ENCODE data around the gene ZBTB33. TPM values are rescaled to one million over a fixed set of nuclear protein-coding genes. Genes with fewer than 3 reads are reported as not detected.

The ZBTB33 gene
- total RNA-seq, 1 donor, result 20.3 TPM

DNA sequence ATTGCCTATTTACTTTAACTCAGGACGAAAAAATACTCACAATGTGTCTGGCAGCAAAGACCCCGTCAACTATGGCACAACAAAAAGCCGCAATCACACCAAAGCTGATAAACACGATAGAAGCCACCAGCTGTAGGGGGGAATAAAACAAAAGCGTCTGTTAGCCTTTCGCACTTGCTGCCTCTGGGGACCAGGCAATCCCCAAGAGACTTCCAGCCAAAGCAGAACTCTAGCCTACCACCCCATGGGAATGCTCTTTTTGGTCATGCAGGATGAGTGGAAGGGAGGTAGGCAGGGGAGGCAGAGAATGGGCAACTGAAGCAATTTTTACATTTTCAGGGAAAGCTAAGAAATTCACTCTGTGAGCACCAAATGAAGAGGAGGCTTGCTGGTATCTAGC lies 40.6 kb downstream of the ZBTB33 start:
- no peak for DNase-seq (ENCODE audit: low read depth)
- H3K4me3 ChIP-seq (ENCODE audit: low read depth, low read length), result no peak overlapping the region
- TF ChIP-seq, protein P1, sequence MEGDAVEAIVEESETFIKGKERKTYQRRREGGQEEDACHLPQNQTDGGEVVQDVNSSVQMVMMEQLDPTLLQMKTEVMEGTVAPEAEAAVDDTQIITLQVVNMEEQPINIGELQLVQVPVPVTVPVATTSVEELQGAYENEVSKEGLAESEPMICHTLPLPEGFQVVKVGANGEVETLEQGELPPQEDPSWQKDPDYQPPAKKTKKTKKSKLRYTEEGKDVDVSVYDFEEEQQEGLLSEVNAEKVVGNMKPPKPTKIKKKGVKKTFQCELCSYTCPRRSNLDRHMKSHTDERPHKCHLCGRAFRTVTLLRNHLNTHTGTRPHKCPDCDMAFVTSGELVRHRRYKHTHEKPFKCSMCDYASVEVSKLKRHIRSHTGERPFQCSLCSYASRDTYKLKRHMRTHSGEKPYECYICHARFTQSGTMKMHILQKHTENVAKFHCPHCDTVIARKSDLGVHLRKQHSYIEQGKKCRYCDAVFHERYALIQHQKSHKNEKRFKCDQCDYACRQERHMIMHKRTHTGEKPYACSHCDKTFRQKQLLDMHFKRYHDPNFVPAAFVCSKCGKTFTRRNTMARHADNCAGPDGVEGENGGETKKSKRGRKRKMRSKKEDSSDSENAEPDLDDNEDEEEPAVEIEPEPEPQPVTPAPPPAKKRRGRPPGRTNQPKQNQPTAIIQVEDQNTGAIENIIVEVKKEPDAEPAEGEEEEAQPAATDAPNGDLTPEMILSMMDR (IDR thresholded peaks at IDR 0.05; ENCODE audit: insufficient read depth, low read depth, low read length), result no peak

DNA sequence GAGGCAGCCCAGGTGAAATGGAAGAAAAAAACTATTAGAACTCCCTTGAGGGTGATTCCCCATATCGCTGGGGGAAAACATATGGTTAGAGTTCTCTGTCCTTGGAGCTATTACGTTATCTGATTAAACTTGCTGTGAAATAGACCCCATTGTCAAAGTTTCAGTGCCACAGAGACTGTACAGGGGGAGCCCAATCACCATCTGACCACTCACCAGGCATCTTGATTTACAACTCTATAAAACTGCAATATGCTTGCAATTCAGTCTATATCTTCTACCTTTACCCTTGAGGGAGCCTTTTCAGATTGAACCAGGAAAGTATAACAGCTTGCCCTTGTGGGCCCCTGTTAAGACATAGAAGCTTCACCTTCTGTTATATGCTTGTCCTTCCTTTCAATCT lies 42.4 kb downstream of the ZBTB33 start:
- no peak overlapping the region for H3K4me3 ChIP-seq (ENCODE audit: low read depth, low read length)

GRCh38 chrX:120294651-120295050 lies 44.0 kb downstream of the ZBTB33 start:
- TF ChIP-seq, protein P1 (IDR thresholded peaks at IDR 0.05; ENCODE audit: insufficient read depth, low read depth, low read length), result no peak
- H3K4me3 ChIP-seq (ENCODE audit: low read depth, low read length), result no peak overlapping the region
- no peak for DNase-seq (ENCODE audit: low read depth)

More for the DNA sequence above, 42.4 kb downstream of the ZBTB33 start:
- TF ChIP-seq, protein P1 (IDR thresholded peaks at IDR 0.05; ENCODE audit: insufficient read depth, low read depth, low read length), result no peak
- no peak for DNase-seq (ENCODE audit: low read depth)

GRCh38 chrX:120297923-120298322 lies 47.3 kb downstream of the ZBTB33 start:
- H3K4me3 ChIP-seq (ENCODE audit: low read depth, low read length), result no peak overlapping the region
- TF ChIP-seq, protein P1 (IDR thresholded peaks at IDR 0.05; ENCODE audit: insufficient read depth, low read depth, low read length), result no peak
- no peak for DNase-seq (ENCODE audit: low read depth)

GRCh38 chrX:120299928-120300327 lies 49.3 kb downstream of the ZBTB33 start:
- TF ChIP-seq, protein P1 (IDR thresholded peaks at IDR 0.05; ENCODE audit: insufficient read depth, low read depth, low read length), result no peak
- no peak for DNase-seq (ENCODE audit: low read depth)
- H3K4me3 ChIP-seq (ENCODE audit: low read depth, low read length), result no peak overlapping the region

DNA sequence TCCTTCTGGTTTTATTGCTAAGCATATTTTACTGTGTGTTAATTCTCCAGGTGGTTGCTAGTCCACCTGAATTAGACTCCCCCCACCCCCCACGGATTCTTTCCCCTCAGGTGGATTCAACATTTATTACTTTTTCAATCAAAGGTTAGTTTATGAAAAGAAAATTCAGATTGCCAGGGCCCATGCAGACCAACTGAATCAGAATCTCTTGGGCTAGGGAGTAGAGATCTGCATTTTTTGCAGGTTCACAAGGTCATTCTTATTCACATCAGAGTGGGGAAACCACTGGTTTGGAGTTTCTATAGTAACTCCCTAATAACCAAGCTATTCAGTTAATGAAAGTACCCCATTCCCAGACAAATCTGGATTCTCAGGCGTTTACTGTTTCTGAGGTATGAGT lies 50.9 kb downstream of the ZBTB33 start:
- TF ChIP-seq, protein P1 (IDR thresholded peaks at IDR 0.05; ENCODE audit: insufficient read depth, low read depth, low read length), result no peak
- no peak for DNase-seq (ENCODE audit: low read depth)

GRCh38 chrX:120301960-120302359 lies 51.3 kb downstream of the ZBTB33 start:
- TF ChIP-seq, protein P1 (IDR thresholded peaks at IDR 0.05; ENCODE audit: insufficient read depth, low read depth, low read length), result no peak
- H3K4me3 ChIP-seq (ENCODE audit: low read depth, low read length), result no peak overlapping the region
- DNase-seq (ENCODE audit: low read depth), result no peak

More for the DNA sequence above, 50.9 kb downstream of the ZBTB33 start:
- no peak overlapping the region for H3K4me3 ChIP-seq (ENCODE audit: low read depth, low read length)

Data from fibroblast of villous mesenchyme (primary cell).